ENCODE data around the gene HNRNPUL1.

The HNRNPUL1 gene

GRCh38 chr19:41332000-41332399 lies 67.8 kb downstream of the HNRNPUL1 start:
- Histone ChIP-seq H3K9me3 (ENCODE audit: insufficient read depth, low read depth, low read length) (no peaks in the 10 kb centered on the region), H3K4me1 (ENCODE audit: insufficient read depth, low read length, poor library complexity, severe bottlenecking) (peaks cover 25% of the 10 kb centered on the region), H3K9ac (ENCODE audit: low read depth, low read length, poor library complexity, severe bottlenecking) (no peak overlapping the region), H2AFZ (ENCODE audit: low read length) (no peak overlapping the region), H3K4me3 (ENCODE audit: low read length, poor library complexity, severe bottlenecking) (no peak overlapping the region), H3F3A (ENCODE audit: low read depth) (peaks cover 6% of the 10 kb centered on the region), H3K79me2 (ENCODE audit: insufficient read depth, low read length) (peaks cover 21% of the 10 kb centered on the region; the same call in 1 of the 2 replicates), H4K20me1 (ENCODE audit: insufficient read depth, low read length, poor library complexity, severe bottlenecking) (peaks cover 22% of the 10 kb centered on the region), H3K9me2 (replicated peaks; ENCODE audit: low read depth, low read length) (no peaks in the 10 kb centered on the region), H3K27me3 (ENCODE audit: insufficient read depth, low read length, poor library complexity, severe bottlenecking) (no peaks in the 10 kb centered on the region), H3K36me3 (ENCODE audit: insufficient read depth, low read length) (peaks cover 70% of the 10 kb centered on the region; the same call in 1 of the 2 replicates), H3K4me2 (ENCODE audit: low read depth, low read length, poor library complexity, severe bottlenecking) (no peak overlapping the region)
- TF ChIP-seq EZH2phosphoT487 (IDR thresholded peaks at IDR 0.05; ENCODE audit: borderline replicate concordance) (no peak), CTCF (conservative IDR thresholded peaks at IDR 0.05; ENCODE audit: low read length) (no peak)

- H3K9ac ChIP-seq (ENCODE audit: low read depth, low read length, poor library complexity, severe bottlenecking), result no peak overlapping the region
- H3K4me1 ChIP-seq (ENCODE audit: insufficient read depth, low read length, poor library complexity, severe bottlenecking), result peaks cover 22% of the 10 kb centered on the region
- peaks cover 5% of the 10 kb centered on the region; the same call in 1 of the 2 replicates for H3F3A ChIP-seq (ENCODE audit: low read depth)
- no peak overlapping the region for H3K4me3 ChIP-seq (ENCODE audit: low read length, poor library complexity, severe bottlenecking)
- TF ChIP-seq EZH2phosphoT487 (IDR thresholded peaks at IDR 0.05; ENCODE audit: borderline replicate concordance) (no peak), CTCF (conservative IDR thresholded peaks at IDR 0.05; ENCODE audit: low read length) (no peak)
- H4K20me1 ChIP-seq (ENCODE audit: insufficient read depth, low read length, poor library complexity, severe bottlenecking), result peaks cover 22% of the 10 kb centered on the region
- peaks cover 71% of the 10 kb centered on the region; the same call in 1 of the 2 replicates for H3K36me3 ChIP-seq (ENCODE audit: insufficient read depth, low read length)
- H3K27me3 ChIP-seq (ENCODE audit: insufficient read depth, low read length, poor library complexity, severe bottlenecking), result no peaks in the 10 kb centered on the region
- H3K4me2 ChIP-seq (ENCODE audit: low read depth, low read length, poor library complexity, severe bottlenecking), result no peak overlapping the region
- no peaks in the 10 kb centered on the region for H3K9me2 ChIP-seq (replicated peaks; ENCODE audit: low read depth, low read length)
- H2AFZ ChIP-seq (ENCODE audit: low read length), result no peak overlapping the region
- H3K79me2 ChIP-seq (ENCODE audit: insufficient read depth, low read length), result peaks cover 18% of the 10 kb centered on the region; the same call in 1 of the 2 replicates
- no peaks in the 10 kb centered on the region for H3K9me3 ChIP-seq (ENCODE audit: insufficient read depth, low read depth, low read length)
These were observed 68.3 kb downstream of the HNRNPUL1 start for GRCh38 chr19:41332468-41332867.

GRCh38 chr19:41334793-41335192 lies 70.6 kb downstream of the HNRNPUL1 start:
- no peaks in the 10 kb centered on the region for H3K9me3 ChIP-seq (ENCODE audit: insufficient read depth, low read depth, low read length)
- peaks cover 9% of the 10 kb centered on the region for H4K20me1 ChIP-seq (ENCODE audit: insufficient read depth, low read length, poor library complexity, severe bottlenecking)
- H3K79me2 ChIP-seq (ENCODE audit: insufficient read depth, low read length), result peaks cover 6% of the 10 kb centered on the region; the same call in 1 of the 2 replicates
- H3K9ac ChIP-seq (ENCODE audit: low read depth, low read length, poor library complexity, severe bottlenecking), result no peak overlapping the region
- no peak overlapping the region for H3K4me3 ChIP-seq (ENCODE audit: low read length, poor library complexity, severe bottlenecking)
- no peaks in the 10 kb centered on the region for H3K27me3 ChIP-seq (ENCODE audit: insufficient read depth, low read length, poor library complexity, severe bottlenecking)
- H3K9me2 ChIP-seq (replicated peaks; ENCODE audit: low read depth, low read length), result no peaks in the 10 kb centered on the region
- H3K4me2 ChIP-seq (ENCODE audit: low read depth, low read length, poor library complexity, severe bottlenecking), result no peak overlapping the region
- no peaks in the 10 kb centered on the region for H3F3A ChIP-seq (ENCODE audit: low read depth)
- H3K4me1 ChIP-seq (ENCODE audit: insufficient read depth, low read length, poor library complexity, severe bottlenecking), result peaks cover 6% of the 10 kb centered on the region
- H3K36me3 ChIP-seq (ENCODE audit: insufficient read depth, low read length), result peaks cover 72% of the 10 kb centered on the region; the same call in 1 of the 2 replicates
- no peak for TF ChIP-seq EZH2phosphoT487 (IDR thresholded peaks at IDR 0.05; ENCODE audit: borderline replicate concordance)
- TF ChIP-seq CTCF (conservative IDR thresholded peaks at IDR 0.05; ENCODE audit: low read length), result no peak
- H2AFZ ChIP-seq (ENCODE audit: low read length), result no peak overlapping the region

Measured in Loucy (cell line).